CD4-positive, alpha-beta T cell treated with Interleukin-6 at 100 ng/mL for 8 hours (primary cell): ENCODE results near the gene FAT4.

Experiments
- DNase-seq: peaks from one replicate; pipeline ENCODE4 v3.0.0-alpha.2; 2020; ENCODE audit warnings: mixed read lengths, low spot score

FAT4 gene, protein sequence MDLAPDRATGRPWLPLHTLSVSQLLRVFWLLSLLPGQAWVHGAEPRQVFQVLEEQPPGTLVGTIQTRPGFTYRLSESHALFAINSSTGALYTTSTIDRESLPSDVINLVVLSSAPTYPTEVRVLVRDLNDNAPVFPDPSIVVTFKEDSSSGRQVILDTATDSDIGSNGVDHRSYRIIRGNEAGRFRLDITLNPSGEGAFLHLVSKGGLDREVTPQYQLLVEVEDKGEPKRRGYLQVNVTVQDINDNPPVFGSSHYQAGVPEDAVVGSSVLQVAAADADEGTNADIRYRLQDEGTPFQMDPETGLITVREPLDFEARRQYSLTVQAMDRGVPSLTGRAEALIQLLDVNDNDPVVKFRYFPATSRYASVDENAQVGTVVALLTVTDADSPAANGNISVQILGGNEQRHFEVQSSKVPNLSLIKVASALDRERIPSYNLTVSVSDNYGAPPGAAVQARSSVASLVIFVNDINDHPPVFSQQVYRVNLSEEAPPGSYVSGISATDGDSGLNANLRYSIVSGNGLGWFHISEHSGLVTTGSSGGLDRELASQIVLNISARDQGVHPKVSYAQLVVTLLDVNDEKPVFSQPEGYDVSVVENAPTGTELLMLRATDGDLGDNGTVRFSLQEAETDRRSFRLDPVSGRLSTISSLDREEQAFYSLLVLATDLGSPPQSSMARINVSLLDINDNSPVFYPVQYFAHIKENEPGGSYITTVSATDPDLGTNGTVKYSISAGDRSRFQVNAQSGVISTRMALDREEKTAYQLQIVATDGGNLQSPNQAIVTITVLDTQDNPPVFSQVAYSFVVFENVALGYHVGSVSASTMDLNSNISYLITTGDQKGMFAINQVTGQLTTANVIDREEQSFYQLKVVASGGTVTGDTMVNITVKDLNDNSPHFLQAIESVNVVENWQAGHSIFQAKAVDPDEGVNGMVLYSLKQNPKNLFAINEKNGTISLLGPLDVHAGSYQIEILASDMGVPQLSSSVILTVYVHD (N-terminal part only)

GRCh38 chr4:125314676-125315575, at the start of gene FAT4:
Gene FAT4 (plus strand): TSS chr4:125314955. CDS start chr4:125316412, 1,457 bp downstream.
- DNase-seq: no peak

DNA sequence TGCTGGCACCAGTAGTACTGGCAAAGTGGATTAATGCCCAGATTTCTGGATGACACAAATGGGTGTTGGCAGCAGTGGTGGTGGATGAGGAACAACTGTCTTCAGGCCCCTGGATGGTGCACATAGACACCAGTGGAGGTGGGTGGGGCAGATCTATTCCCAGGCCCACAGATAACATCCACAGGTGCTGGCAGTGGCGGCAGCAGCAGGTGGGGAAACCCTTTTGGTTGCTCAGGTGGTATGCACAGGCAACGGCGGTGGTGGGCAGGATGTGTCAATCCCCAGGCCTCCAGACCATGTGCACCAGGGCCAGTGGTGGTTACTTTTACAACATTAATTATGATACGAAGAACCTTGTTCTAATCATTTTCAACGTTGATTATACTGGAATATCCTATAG, 48.9 kb upstream of the FAT4 start:
- no peak for DNase-seq

- no peak for DNase-seq
Measured at GRCh38 chr4:125266901-125267604, 47.7 kb upstream of the FAT4 start.

GRCh38 chr4:125267630-125268029, 47.1 kb upstream of the FAT4 start:
- DNase-seq: no peak

DNA sequence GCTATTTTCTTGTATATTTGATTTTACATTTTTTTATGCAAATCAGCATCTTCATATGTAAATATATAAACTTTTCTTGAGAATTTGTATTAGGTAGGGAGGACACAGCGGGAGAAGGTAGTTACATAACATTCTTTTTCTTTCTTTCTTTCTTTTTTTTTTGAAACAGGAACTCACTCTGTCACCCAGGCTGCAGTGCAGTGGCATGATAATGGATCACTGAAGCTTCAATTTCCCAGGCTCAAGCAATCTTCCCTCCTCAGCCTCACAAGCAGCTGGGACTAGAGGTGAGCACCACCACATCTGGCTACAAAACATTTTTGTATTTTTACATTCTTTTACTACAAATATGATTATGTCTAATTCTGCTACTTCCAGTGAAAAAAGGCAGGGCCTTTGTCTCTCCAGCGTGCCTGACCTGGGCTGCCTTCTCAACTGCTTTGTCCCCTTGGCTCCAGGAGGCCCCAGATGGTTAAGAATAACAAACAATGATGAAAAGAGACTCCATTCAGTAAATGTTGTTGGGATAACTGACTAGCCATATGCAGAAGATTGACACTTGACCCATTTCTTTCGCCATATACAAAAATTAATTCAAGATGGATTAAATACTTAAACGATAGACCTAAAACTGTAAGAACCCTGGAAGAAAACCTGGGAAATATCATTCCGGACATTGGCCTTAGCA, 46.5 kb upstream of the FAT4 start:
- DNase-seq: no peak

GRCh38 chr4:125276811-125277210, 37.9 kb upstream of the FAT4 start:
- DNase-seq: no peak

DNA sequence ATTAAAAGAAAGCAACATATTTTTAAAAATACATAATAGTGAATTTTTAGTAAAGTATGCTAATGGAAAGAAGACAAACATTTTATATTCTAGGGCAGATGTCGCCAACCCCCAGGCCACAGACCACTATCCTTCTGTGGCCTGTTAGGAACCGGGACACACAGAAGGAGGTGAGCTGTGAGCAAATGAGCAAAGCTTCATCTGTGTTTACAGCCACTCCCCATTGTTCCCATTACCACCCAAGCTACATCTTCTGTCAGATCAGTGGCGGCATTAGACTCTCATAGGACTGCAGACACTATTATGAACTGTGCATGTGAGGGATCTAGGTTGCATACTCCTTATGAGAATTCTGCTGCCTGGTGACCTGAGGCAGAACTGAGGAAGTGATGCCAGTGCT, 37.0 kb upstream of the FAT4 start:
- DNase-seq: no peak

DNA sequence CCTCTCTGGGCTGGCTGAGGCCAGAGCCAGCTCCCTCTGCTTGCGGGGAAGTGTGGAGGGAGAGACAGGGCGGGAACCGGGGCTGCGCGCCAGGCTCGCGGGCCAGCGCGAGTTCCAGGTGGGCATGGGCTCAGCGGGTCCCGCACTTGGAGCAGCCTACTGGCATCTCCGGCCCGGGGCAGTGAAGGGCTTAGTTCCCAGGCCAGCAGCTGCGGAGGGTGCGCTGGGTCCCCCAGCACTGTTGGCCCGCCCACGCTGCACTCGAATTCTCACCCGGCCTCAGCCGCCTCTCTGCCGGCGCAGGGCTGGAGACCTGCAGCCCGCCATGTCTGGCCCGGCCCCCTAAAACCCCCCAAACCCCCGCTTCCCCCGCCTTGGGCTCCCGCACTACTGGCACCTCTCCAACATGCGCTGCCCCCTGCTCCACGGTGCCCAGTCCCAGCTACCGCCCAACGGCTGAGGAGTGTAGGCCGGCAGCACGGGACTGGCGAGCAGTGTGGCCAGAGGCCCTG, 33.8 kb upstream of the FAT4 start:
- no peak for DNase-seq

GRCh38 chr4:125283707-125284279, 31.0 kb upstream of the FAT4 start:
- DNase-seq: no peak

DNA sequence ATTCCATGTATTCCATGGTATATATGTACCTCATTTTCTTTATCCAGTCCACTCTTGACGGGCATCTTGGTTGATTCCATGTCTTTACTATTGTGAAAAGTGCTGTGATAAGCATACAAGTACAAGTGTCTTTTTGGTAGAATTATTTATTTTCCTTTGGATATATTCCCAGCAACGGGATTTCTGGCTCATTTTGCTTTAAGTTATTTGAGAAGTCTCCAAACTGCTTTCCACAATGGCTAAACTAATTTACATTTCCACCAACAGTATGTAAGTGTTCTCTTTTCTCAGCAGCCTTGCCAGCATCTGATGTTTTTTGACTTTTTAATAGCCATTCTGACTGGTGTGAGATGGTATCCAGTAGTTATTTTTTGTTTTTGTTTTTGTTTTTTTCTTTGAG, 17.6 kb upstream of the FAT4 start:
- no peak for DNase-seq

GRCh38 chr4:125303058-125303457, 11.7 kb upstream of the FAT4 start:
- DNase-seq: no peak

- no peak for DNase-seq
Measured at GRCh38 chr4:125303821-125304220, 10.9 kb upstream of the FAT4 start.

DNA sequence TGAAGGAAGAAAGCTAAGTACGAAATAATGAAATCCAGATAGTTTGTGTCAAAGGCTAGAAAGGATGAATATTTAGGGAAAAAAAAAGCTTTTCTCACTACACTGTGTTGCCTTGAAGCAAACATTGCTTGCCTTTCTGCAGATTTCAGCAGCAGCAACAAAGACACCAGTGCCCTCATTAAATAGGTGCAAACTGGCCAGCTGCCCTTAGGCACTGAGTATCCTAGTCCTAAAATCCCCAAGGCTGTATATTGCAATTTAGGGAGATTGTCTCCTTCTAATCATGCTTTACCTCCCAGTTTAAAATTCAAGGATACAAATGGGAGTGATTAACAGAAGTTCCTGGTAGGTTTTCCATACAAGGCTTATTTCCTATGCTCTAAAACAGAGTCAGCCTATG, 8.6 kb upstream of the FAT4 start:
- DNase-seq: no peak

GRCh38 chr4:125306533-125306932, 8.2 kb upstream of the FAT4 start:
- no peak for DNase-seq

DNA sequence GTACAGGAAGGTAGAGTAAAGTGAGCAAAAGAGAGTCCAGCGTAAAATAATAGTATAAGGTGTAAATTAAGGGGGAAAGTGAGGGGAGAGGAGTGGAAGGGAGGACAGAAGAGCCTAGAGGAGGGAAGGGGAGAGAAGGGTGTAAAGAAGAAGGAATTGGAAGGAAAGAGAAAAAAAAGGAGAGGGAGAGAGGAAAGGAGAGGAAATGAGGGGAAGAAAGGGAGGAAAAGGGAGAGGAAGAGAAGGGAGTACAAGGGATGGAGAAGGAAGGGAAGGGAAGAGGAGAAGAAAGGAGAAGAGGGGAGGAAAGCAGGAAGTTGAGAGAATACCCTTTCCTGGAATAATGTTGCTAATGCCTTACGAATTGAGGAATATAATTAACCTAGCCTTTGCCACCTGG, 3.3 kb upstream of the FAT4 start:
- no peak for DNase-seq

GRCh38 chr4:125313497-125313896, 1.3 kb upstream of the FAT4 start:
- DNase-seq: no peak

- DNase-seq: no peak
Measured at GRCh38 chr4:125313989-125314667, 627 bp upstream of the FAT4 start.

GRCh38 chr4:125315576-125316400, 1.0 kb downstream of the FAT4 start:
- DNase-seq: no peak

DNA sequence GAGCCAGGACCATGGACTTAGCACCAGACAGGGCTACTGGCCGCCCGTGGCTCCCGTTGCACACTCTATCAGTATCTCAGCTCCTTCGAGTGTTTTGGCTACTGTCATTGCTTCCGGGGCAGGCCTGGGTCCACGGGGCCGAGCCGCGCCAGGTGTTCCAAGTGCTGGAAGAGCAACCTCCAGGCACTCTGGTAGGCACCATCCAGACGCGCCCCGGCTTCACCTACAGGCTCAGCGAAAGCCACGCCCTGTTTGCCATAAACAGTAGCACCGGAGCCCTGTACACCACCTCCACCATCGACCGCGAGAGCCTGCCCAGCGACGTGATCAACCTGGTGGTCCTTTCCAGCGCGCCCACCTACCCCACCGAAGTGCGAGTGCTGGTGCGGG, 1.6 kb downstream of the FAT4 start:
- no peak for DNase-seq
